Thyroid gland (tissue), 4 donors: ENCODE data around the gene ARF4.

Experiments used
- CTCF ChIP-seq, 6 experiments: fragments of 200-600 bp in 3 of 6; fragments of 450-650 bp in 3 of 6; sonication (generic) in 3 of 6; IDR thresholded peaks; one replicate each; pipeline ENCODE4 v1.5.1; 2016 to 2019; ENCODE audit warnings: antibody characterized with exemption in 6 of 6, mild to moderate bottlenecking in 2 of 6, inconsistent platforms in 1 of 6, moderate library complexity in 1 of 6
- POLR2A ChIP-seq, 2 donors: fragments of 450-650 bp; IDR thresholded peaks; one replicate each; pipeline ENCODE4 v1.6.1; 2017; ENCODE audit warnings: antibody characterized with exemption in 2 of 2, mild to moderate bottlenecking in 2 of 2, moderate library complexity in 1 of 2

GRCh38 chr3:57545636-57546268 lies 51.4 kb downstream of the ARF4 start:
- TF ChIP-seq CTCF (IDR thresholded peaks at IDR 0.05) = no peak
- no peak for TF ChIP-seq POLR2A (IDR thresholded peaks at IDR 0.05)
